ENCODE data around the gene HTR1D.
A peak's percentile ranks its signal among the peaks of the same experiment; 100 is the strongest.

The HTR1D gene

DNA sequence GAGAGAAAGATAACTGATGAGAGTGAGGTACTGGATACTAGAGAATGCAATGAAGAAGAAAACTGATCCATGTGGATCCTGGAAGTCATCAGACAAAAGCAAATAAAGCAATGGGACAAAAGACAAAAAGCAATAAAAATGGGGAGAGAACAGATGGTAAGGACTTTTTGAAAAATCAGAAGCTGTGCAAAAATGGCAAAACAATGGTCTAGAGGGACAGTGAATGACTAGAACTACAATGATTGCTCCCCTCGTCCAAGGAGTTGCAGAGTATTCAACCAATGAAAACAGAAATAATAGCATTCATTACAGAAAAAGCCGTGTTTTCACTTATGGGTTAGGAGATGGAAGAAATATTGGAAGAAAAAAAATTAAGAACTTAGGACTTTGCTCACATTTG is 67.2 kb downstream of the HTR1D start:
- no peak for DNase-seq (ENCODE audit: low read depth in 1 of 2, low spot score in 1 of 2)
- no peak for TF ChIP-seq SPI1 (IDR thresholded peaks at IDR 0.05; ENCODE audit: borderline replicate concordance, low read depth)
- TF ChIP-seq POLR2AphosphoS5 (IDR thresholded peaks at IDR 0.05; ENCODE audit: low read depth) = no peak
- Histone ChIP-seq H3K27ac (replicated peaks) (no peak overlapping the region), H3K27me3 (ENCODE audit: insufficient read depth, poor library complexity, severe bottlenecking) (no peaks in the 10 kb centered on the region), H3K4me3 (replicated peaks; ENCODE audit: insufficient read depth, low read length) (no peak overlapping the region)

DNA sequence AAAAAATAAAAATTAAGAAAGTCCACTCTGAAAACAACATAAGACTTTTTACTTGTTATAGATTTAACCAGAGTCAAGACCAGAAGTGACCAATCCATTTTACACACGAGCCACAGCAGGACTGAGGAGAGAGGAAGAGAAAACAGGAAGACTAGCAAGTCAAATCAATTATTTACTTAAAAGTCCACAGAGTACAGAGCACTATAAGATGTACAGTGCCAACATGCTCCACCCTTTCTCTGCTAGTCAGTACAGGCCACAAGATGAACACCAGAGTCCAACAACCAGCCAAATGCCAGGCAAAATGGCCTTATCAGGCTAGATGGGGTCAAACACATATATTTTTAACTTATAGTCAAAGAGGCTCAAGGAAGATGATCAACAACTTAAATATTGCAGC is 68.2 kb downstream of the HTR1D start:
- no peak overlapping the region for H3K27ac ChIP-seq (replicated peaks)
- TF ChIP-seq SPI1 (IDR thresholded peaks at IDR 0.05; ENCODE audit: borderline replicate concordance, low read depth) = peak; percentile 24; the same call in 1 of the 2 replicates
- TF ChIP-seq, protein P1, sequence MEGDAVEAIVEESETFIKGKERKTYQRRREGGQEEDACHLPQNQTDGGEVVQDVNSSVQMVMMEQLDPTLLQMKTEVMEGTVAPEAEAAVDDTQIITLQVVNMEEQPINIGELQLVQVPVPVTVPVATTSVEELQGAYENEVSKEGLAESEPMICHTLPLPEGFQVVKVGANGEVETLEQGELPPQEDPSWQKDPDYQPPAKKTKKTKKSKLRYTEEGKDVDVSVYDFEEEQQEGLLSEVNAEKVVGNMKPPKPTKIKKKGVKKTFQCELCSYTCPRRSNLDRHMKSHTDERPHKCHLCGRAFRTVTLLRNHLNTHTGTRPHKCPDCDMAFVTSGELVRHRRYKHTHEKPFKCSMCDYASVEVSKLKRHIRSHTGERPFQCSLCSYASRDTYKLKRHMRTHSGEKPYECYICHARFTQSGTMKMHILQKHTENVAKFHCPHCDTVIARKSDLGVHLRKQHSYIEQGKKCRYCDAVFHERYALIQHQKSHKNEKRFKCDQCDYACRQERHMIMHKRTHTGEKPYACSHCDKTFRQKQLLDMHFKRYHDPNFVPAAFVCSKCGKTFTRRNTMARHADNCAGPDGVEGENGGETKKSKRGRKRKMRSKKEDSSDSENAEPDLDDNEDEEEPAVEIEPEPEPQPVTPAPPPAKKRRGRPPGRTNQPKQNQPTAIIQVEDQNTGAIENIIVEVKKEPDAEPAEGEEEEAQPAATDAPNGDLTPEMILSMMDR (IDR thresholded peaks at IDR 0.05; ENCODE audit: insufficient read depth, low read length) = no peak
- no peaks in the 10 kb centered on the region for H3K27me3 ChIP-seq (ENCODE audit: insufficient read depth, poor library complexity, severe bottlenecking)
- no peak for DNase-seq (ENCODE audit: low read depth in 1 of 2, low spot score in 1 of 2)
- H3K4me3 ChIP-seq (replicated peaks; ENCODE audit: insufficient read depth, low read length) = no peak overlapping the region

DNA sequence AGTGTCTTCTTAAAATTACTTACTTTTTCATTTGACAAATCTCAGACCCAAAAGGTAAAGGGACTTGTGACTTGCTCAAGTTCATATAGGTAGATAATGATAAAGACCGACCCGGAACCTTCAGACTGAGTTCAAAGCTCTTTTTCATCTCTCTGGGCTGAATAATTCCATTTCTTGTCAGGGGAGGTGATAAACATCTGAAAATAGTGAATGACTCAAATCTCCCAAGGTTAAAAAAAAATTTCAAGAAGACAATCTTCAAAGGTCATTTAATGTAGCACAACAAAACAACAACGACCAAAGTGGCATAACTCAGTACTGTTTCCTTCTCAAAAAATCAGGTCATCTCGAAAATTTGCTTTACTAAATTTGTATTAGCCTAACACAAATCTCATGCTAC is 69.2 kb downstream of the HTR1D start:
- no peak overlapping the region for H3K4me3 ChIP-seq (replicated peaks; ENCODE audit: insufficient read depth, low read length)
- no peak for DNase-seq (ENCODE audit: low read depth in 1 of 2, low spot score in 1 of 2)
- no peak for TF ChIP-seq POLR2AphosphoS5 (IDR thresholded peaks at IDR 0.05; ENCODE audit: low read depth)
- TF ChIP-seq, protein P2, sequence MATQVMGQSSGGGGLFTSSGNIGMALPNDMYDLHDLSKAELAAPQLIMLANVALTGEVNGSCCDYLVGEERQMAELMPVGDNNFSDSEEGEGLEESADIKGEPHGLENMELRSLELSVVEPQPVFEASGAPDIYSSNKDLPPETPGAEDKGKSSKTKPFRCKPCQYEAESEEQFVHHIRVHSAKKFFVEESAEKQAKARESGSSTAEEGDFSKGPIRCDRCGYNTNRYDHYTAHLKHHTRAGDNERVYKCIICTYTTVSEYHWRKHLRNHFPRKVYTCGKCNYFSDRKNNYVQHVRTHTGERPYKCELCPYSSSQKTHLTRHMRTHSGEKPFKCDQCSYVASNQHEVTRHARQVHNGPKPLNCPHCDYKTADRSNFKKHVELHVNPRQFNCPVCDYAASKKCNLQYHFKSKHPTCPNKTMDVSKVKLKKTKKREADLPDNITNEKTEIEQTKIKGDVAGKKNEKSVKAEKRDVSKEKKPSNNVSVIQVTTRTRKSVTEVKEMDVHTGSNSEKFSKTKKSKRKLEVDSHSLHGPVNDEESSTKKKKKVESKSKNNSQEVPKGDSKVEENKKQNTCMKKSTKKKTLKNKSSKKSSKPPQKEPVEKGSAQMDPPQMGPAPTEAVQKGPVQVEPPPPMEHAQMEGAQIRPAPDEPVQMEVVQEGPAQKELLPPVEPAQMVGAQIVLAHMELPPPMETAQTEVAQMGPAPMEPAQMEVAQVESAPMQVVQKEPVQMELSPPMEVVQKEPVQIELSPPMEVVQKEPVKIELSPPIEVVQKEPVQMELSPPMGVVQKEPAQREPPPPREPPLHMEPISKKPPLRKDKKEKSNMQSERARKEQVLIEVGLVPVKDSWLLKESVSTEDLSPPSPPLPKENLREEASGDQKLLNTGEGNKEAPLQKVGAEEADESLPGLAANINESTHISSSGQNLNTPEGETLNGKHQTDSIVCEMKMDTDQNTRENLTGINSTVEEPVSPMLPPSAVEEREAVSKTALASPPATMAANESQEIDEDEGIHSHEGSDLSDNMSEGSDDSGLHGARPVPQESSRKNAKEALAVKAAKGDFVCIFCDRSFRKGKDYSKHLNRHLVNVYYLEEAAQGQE (IDR thresholded peaks at IDR 0.05; ENCODE audit: insufficient replicate concordance, low read depth) = no peak
- no peak for TF ChIP-seq GABPA (IDR thresholded peaks at IDR 0.05; ENCODE audit: low read depth)
- TF ChIP-seq SPI1 (IDR thresholded peaks at IDR 0.05; ENCODE audit: borderline replicate concordance, low read depth) = no peak
- TF ChIP-seq, protein P1 (IDR thresholded peaks at IDR 0.05; ENCODE audit: insufficient read depth, low read length) = no peak
- H3K27me3 ChIP-seq (ENCODE audit: insufficient read depth, poor library complexity, severe bottlenecking) = no peaks in the 10 kb centered on the region
- H3K27ac ChIP-seq (replicated peaks) = no peak overlapping the region
